Right lobe of liver (tissue), 4 donors: Measurements from ENCODE around the gene CDK1.

Source experiments
- POLR2A ChIP-seq: fragments of 450-650 bp; IDR thresholded peaks from one replicate; pipeline ENCODE4 v1.6.1; 2017; ENCODE audit warnings: antibody characterized with exemption, mild to moderate bottlenecking
- TF ChIP-seq, protein P1 (sequence below), 4 donors: fragments of 200-600 bp in 3 of 4; fragments of 450-650 bp in 1 of 4; IDR thresholded peaks; one replicate each; pipeline versions ENCODE4 v1.5.1 to v1.8.0; 2016 to 2022; ENCODE audit warnings: antibody characterized with exemption in 4 of 4, mild to moderate bottlenecking in 2 of 4
- donor health status: DM: no; HTN: no; CAD: no.
- donor health status: DM: no; HTN: no; CAD: no.
- donor health status: DM: no; HTN: yes; CAD: no.

DNA sequence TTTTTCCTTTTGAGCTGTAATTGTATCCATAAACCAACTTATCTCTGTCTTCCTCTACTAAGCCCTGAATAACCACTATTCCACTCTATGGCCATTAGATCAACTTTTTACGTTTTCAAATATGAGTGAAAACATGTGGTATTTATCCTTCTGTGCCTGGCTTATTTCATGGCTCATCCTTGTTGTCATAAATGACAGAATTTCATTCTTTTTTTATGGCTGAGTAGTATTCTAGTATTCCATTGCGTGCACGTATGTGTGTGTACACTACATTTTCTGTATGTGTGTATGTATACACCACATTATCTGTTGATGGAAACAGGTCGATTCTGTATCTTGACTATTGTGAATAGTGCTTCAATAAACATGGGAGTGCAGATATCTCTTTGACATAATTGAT lies 11.1 kb downstream of the CDK1 start:
- TF ChIP-seq, protein P1, sequence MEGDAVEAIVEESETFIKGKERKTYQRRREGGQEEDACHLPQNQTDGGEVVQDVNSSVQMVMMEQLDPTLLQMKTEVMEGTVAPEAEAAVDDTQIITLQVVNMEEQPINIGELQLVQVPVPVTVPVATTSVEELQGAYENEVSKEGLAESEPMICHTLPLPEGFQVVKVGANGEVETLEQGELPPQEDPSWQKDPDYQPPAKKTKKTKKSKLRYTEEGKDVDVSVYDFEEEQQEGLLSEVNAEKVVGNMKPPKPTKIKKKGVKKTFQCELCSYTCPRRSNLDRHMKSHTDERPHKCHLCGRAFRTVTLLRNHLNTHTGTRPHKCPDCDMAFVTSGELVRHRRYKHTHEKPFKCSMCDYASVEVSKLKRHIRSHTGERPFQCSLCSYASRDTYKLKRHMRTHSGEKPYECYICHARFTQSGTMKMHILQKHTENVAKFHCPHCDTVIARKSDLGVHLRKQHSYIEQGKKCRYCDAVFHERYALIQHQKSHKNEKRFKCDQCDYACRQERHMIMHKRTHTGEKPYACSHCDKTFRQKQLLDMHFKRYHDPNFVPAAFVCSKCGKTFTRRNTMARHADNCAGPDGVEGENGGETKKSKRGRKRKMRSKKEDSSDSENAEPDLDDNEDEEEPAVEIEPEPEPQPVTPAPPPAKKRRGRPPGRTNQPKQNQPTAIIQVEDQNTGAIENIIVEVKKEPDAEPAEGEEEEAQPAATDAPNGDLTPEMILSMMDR (IDR thresholded peaks at IDR 0.05), result no peak
- TF ChIP-seq POLR2A, result no peak
